Fibroblast of lung (primary cell): ENCODE measurements around the gene NSA2. TPM values are rescaled to one million over a fixed set of nuclear protein-coding genes. Genes with fewer than 3 reads are reported as not detected.

Source experiments
- DNase-seq, 2 donors: peaks; one replicate each; pipeline versions ENCODE4 v3.0.0 to v3.0.0-alpha.2; 2010; ENCODE audit warnings: low read depth in 2 of 2
- H2AFZ ChIP-seq: 2 replicates; pipeline ENCODE4 v1.5.1; 2012; ENCODE audit warnings: low read length, control low read depth, inconsistent platforms
- H3K27ac ChIP-seq: 2 replicates; pipeline ENCODE4 v1.5.1; 2011; ENCODE audit warnings: low read length, control low read depth; ENCODE audit not compliant: insufficient read depth
- H3K27me3 ChIP-seq: 2 replicates; pipeline ENCODE4 v1.5.1; 2011; ENCODE audit warnings: mild to moderate bottlenecking, low read length; ENCODE audit not compliant: control insufficient read depth, insufficient read depth
- H3K36me3 ChIP-seq: 2 replicates; pipeline ENCODE4 v1.5.1; 2011; ENCODE audit warnings: low read length; ENCODE audit not compliant: control insufficient read depth, insufficient read depth
- H3K4me1 ChIP-seq: 2 replicates; pipeline ENCODE4 v1.5.1; 2011; ENCODE audit warnings: low read length; ENCODE audit not compliant: control insufficient read depth, insufficient read depth; ENCODE audit errors: extremely low read depth
- H3K4me2 ChIP-seq: 2 replicates; pipeline ENCODE4 v1.5.1; 2011; ENCODE audit warnings: low read length, control low read depth; ENCODE audit not compliant: insufficient read depth; ENCODE audit errors: extremely low read depth
- H3K4me3 ChIP-seq, 4 experiments: fragments of 200-600 bp in 1 of 4; sonication (generic) in 1 of 4; replicated peaks in 1 of 4; 2 replicates each; pipeline ENCODE4 v1.5.1; 2011 to 2016; ENCODE audit warnings: low read length in 4 of 4, low read depth in 3 of 4, mild to moderate bottlenecking in 3 of 4, control low read depth in 2 of 4, inconsistent platforms in 1 of 4, mixed read lengths in 1 of 4; ENCODE audit not compliant: insufficient read depth in 1 of 4; ENCODE audit errors: control extremely low read depth in 1 of 4
- H3K79me2 ChIP-seq: 2 replicates; pipeline ENCODE4 v1.5.1; 2012; ENCODE audit warnings: mild to moderate bottlenecking, low read length, inconsistent platforms; ENCODE audit not compliant: control insufficient read depth, insufficient read depth
- H3K9ac ChIP-seq: 2 replicates; pipeline ENCODE4 v1.5.1; 2011; ENCODE audit warnings: mild to moderate bottlenecking, low read length, control low read depth; ENCODE audit not compliant: insufficient read depth
- H3K9me3 ChIP-seq: 2 replicates; pipeline ENCODE4 v1.5.1; 2012; ENCODE audit warnings: low read depth, low read length; ENCODE audit not compliant: control insufficient read depth, insufficient read depth
- H4K20me1 ChIP-seq: 2 replicates; pipeline ENCODE4 v1.5.1; 2011; ENCODE audit warnings: low read length; ENCODE audit not compliant: control insufficient read depth, insufficient read depth; ENCODE audit errors: extremely low read depth
- CTCF ChIP-seq, 2 donors: IDR thresholded peaks in 1 of 2; conservative IDR thresholded peaks in 1 of 2; 1 replicate in 1 of 2; 2 replicates in 1 of 2; pipeline ENCODE4 v1.5.1; 2011 to 2012; ENCODE audit warnings: low read length in 2 of 2, control low read depth in 1 of 2, inconsistent platforms in 1 of 2, low read depth in 1 of 2, mild to moderate bottlenecking in 1 of 2
- EZH2 ChIP-seq: IDR thresholded peaks from 2 replicates; pipeline ENCODE4 v1.5.1; 2012; ENCODE audit warnings: low read length, control low read depth, mild to moderate bottlenecking; ENCODE audit errors: missing control alignments
- polyA minus RNA-seq: library from RNA; depleted of rRNA, polyadenylated mRNA; stranded (reverse); fragments of >200 nt; gene quantifications from 2 replicates; pipeline ENCODE4 v1.2.3, GENCODE V29; 2011; ENCODE audit warnings: low replicate concordance
- polyA plus RNA-seq, 2 donors: library from polyadenylated mRNA; depleted of rRNA in 1 of 2; stranded (reverse) in 1 of 2; unstranded in 1 of 2; fragments of >200 nt; gene quantifications; 2 replicates each; pipeline ENCODE4 v1.2.1, GENCODE V29; 2011 to 2012; ENCODE audit warnings: missing spikeins in 1 of 2
- total RNA-seq: library from RNA; depleted of rRNA; stranded (reverse); fragments of >200 nt; gene quantifications from 2 replicates; pipeline ENCODE4 v1.2.1, GENCODE V29; 2014

NSA2 gene
- total RNA-seq (139 and 148 TPM in 2 replicates), polyA plus RNA-seq (134 and 169 TPM in 2 replicates), polyA minus RNA-seq (2.2 and 6.4 TPM in 2 replicates)
- polyA plus RNA-seq (2012), result 90.9 and 139 TPM in 2 replicates

DNA sequence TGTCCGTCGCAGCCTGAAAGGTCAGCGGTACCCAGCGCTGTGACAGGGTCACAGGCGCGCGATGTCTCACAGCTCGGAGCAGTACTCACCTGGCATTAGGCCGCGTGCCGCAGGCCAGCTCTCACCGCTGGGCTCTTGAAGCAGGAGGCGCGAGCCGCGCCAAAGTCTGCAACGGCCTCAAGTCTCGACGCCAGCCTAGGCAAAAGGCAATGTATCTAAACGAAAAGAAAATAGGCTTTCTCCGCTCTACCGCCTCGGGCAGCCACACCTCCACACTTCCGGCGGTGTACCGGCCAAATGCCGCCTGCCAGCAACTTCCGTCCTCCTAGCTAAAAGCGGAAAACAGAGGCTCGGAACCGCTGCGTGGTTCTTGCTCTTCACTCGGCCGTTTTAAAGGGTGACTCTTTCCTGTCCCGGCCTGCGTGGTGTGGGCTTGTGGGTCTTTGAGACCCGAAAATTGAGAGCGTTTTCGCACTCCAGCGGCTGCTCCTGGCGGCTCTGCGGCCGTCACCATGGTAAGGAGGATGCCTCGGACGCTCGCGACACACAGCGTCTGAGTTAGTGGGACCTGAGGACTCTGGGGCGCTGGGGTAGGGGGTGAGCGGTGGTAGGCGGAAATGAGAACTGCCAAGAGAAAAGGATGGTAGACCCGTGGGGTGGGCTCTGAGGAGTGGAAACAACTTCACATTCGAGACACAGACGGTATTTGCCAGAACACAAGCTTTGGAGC, at the start of gene NSA2, which contains the start of gene GFM2:
NSA2 (plus strand) TSS at position 401 of the 730 bp plus-strand sequence; CDS start at position 513, 112 bp downstream.
GFM2 (minus strand) TSS at position 269 of the 730 bp plus-strand sequence. CDS start 3,375 bp downstream, outside the sequence.
- H3K27ac ChIP-seq, result peak within 1 kb of the TSS; percentile 79
- peaks cover 41% of the 10 kb centered on the region for H3K79me2 ChIP-seq
- H2AFZ ChIP-seq, result peak within 1 kb of the TSS; percentile 100
- DNase-seq, result peak; percentile 93 to 95
- TF ChIP-seq EZH2 (no peak), CTCF (conservative IDR thresholded peaks at IDR 0.05 in 1 of 2, IDR thresholded peaks at IDR 0.05 in 1 of 2; ENCODE audit: low read depth in 1 of 2, low read length in 2 of 2) (no peak)
- peak within 1 kb of the TSS; percentile 97 to 99 (median 99) for H3K4me3 ChIP-seq
- H3K4me1 ChIP-seq, result peaks cover 7% of the 10 kb centered on the region
- H4K20me1 ChIP-seq, result no peaks in the 10 kb centered on the region
- no peaks in the 10 kb centered on the region for H3K27me3 ChIP-seq
- peak within 1 kb of the TSS; percentile 78 for H3K9ac ChIP-seq
- no peaks in the 10 kb centered on the region for H3K36me3 ChIP-seq
- H3K9me3 ChIP-seq, result no peaks in the 10 kb centered on the region
- peak within 1 kb of the TSS; percentile 77 for H3K4me2 ChIP-seq

GRCh38 chr5:74717596-74717995, 49.5 kb upstream of the NSA2 start:
- TF ChIP-seq CTCF (conservative IDR thresholded peaks at IDR 0.05 in 1 of 2, IDR thresholded peaks at IDR 0.05 in 1 of 2; ENCODE audit: low read depth in 1 of 2, low read length in 2 of 2) (no peak), EZH2 (no peak)
- H4K20me1 ChIP-seq, result no peaks in the 10 kb centered on the region
- H2AFZ ChIP-seq, result no peak overlapping the region
- no peak overlapping the region for H3K4me3 ChIP-seq
- no peaks in the 10 kb centered on the region for H3K36me3 ChIP-seq
- no peaks in the 10 kb centered on the region for H3K79me2 ChIP-seq
- H3K4me2 ChIP-seq, result no peak overlapping the region
- H3K4me1 ChIP-seq, result no peaks in the 10 kb centered on the region
- DNase-seq, result no peak
- H3K9me3 ChIP-seq, result no peaks in the 10 kb centered on the region
- H3K27ac ChIP-seq, result no peak overlapping the region
- no peaks in the 10 kb centered on the region for H3K27me3 ChIP-seq
- no peak overlapping the region for H3K9ac ChIP-seq

- Histone ChIP-seq H4K20me1 (no peaks in the 10 kb centered on the region), H3K36me3 (peaks cover 4% of the 10 kb centered on the region), H3K79me2 (no peaks in the 10 kb centered on the region), H3K27ac (no peak overlapping the region), H3K27me3 (no peaks in the 10 kb centered on the region), H3K4me3 (no peak overlapping the region), H3K9me3 (no peaks in the 10 kb centered on the region), H2AFZ (no peak overlapping the region), H3K9ac (no peak overlapping the region), H3K4me1 (no peaks in the 10 kb centered on the region), H3K4me2 (no peak overlapping the region)
- TF ChIP-seq CTCF (conservative IDR thresholded peaks at IDR 0.05 in 1 of 2, IDR thresholded peaks at IDR 0.05 in 1 of 2; ENCODE audit: low read depth in 1 of 2, low read length in 2 of 2), result no peak
- no peak for TF ChIP-seq EZH2
- no peak for DNase-seq
These were observed 44.8 kb upstream of the NSA2 start for GRCh38 chr5:74722271-74722670.
